Stimulated activated CD8-positive, alpha-beta memory T cell treated with anti-CD3 and anti-CD28 coated beads, Interleukin-4, amount 100 ng/mL, for 1 hour (primary cell): ENCODE measurements around the gene PAPSS1.
"Not testable (repeated sequence)": the region's sequence is repeated elsewhere in the genome, so short reads cannot be mapped to it uniquely, and the experiment has no call there.

Experiments used
- DNase-seq, 2 donors: peaks; one replicate each; pipeline ENCODE4 v3.0.0-alpha.2; 2020; ENCODE audit warnings: low read depth in 2 of 2, low spot score in 1 of 2

Gene PAPSS1

GRCh38 chr4:107719922-107720722 is at the start of gene PAPSS1:
TSS of gene PAPSS1 (minus strand) at chr4:107720234. CDS start at chr4:107720179, 55 bp downstream.
- DNase-seq = peak; percentile 79 to 89

- DNase-seq = no peak
These were observed 40.4 kb upstream of the PAPSS1 start for GRCh38 chr4:107760281-107760947.

GRCh38 chr4:107757864-107758476 is 37.9 kb upstream of the PAPSS1 start:
- no peak for DNase-seq

GRCh38 chr4:107757283-107757682 is 37.2 kb upstream of the PAPSS1 start:
- no peak for DNase-seq

- DNase-seq = no peak
These were observed 35.9 kb upstream of the PAPSS1 start for GRCh38 chr4:107755841-107756356.

GRCh38 chr4:107751670-107752069 is 31.6 kb upstream of the PAPSS1 start:
- no peak for DNase-seq

- DNase-seq = no peak
These were observed 27.9 kb upstream of the PAPSS1 start for GRCh38 chr4:107747748-107748486.

- no peak for DNase-seq
These were observed 26.1 kb upstream of the PAPSS1 start for GRCh38 chr4:107746161-107746560.

- no peak for DNase-seq
These were observed 24.5 kb upstream of the PAPSS1 start for GRCh38 chr4:107744532-107744931.

GRCh38 chr4:107743532-107743931 is 23.5 kb upstream of the PAPSS1 start:
- DNase-seq = no peak

GRCh38 chr4:107742791-107743190 is 22.8 kb upstream of the PAPSS1 start:
- no peak for DNase-seq

GRCh38 chr4:107742196-107742595 is 22.2 kb upstream of the PAPSS1 start:
- no peak for DNase-seq

GRCh38 chr4:107740950-107741701 is 21.1 kb upstream of the PAPSS1 start:
- no peak for DNase-seq

GRCh38 chr4:107740381-107740780 is 20.3 kb upstream of the PAPSS1 start:
- DNase-seq = no peak

- DNase-seq = no peak
These were observed 17.4 kb upstream of the PAPSS1 start for GRCh38 chr4:107737450-107737849.

- no peak for DNase-seq
These were observed 17.0 kb upstream of the PAPSS1 start for GRCh38 chr4:107736924-107737448.

- DNase-seq = no peak
These were observed 16.0 kb upstream of the PAPSS1 start for GRCh38 chr4:107736037-107736436.

GRCh38 chr4:107734120-107734519 is 14.1 kb upstream of the PAPSS1 start:
- DNase-seq = no peak

- no peak for DNase-seq
These were observed 13.4 kb upstream of the PAPSS1 start for GRCh38 chr4:107733431-107733925.

- DNase-seq = not testable (repeated sequence)
These were observed 9.0 kb upstream of the PAPSS1 start for GRCh38 chr4:107729050-107729449.
